Astrocyte (in vitro differentiated cells and primary cell): ENCODE results near the gene MAP3K3.

Source experiments
- EZH2 ChIP-seq: IDR thresholded peaks from 2 replicates; pipeline ENCODE4 v1.6.1; 2012; ENCODE audit warnings: mild to moderate bottlenecking, low read length, inconsistent platforms; ENCODE audit not compliant: insufficient read depth
- TF ChIP-seq, protein P1 (sequence below): IDR thresholded peaks from 2 replicates; pipeline ENCODE4 v1.5.1; 2011; ENCODE audit warnings: low read depth, mild to moderate bottlenecking, inconsistent platforms, low read length, moderate library complexity; ENCODE audit not compliant: insufficient read depth

DNA sequence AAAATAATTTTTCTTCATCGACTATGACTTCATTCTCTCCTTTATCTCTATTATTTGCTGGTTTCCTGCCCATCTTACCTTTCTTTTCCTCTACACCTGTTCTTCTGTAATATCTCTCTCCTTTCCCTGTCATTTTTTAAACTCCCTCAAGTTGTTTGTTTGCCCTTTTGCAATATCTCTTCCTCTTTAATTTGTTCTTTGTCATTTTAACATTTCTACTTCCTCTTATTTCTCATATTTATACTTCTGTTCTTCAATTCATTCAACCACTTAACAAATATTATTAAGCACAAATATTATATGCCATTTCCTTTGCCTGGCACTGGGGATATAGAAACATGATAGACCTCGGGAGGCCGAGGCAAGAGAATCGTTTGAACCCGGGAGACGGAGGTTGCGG lies 22.6 kb downstream of the MAP3K3 start:
- TF ChIP-seq, protein P1, sequence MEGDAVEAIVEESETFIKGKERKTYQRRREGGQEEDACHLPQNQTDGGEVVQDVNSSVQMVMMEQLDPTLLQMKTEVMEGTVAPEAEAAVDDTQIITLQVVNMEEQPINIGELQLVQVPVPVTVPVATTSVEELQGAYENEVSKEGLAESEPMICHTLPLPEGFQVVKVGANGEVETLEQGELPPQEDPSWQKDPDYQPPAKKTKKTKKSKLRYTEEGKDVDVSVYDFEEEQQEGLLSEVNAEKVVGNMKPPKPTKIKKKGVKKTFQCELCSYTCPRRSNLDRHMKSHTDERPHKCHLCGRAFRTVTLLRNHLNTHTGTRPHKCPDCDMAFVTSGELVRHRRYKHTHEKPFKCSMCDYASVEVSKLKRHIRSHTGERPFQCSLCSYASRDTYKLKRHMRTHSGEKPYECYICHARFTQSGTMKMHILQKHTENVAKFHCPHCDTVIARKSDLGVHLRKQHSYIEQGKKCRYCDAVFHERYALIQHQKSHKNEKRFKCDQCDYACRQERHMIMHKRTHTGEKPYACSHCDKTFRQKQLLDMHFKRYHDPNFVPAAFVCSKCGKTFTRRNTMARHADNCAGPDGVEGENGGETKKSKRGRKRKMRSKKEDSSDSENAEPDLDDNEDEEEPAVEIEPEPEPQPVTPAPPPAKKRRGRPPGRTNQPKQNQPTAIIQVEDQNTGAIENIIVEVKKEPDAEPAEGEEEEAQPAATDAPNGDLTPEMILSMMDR: no peak
- TF ChIP-seq EZH2: no peak
